ENCODE measurements around the gene TMEM54. TPM values are rescaled to one million over a fixed set of nuclear protein-coding genes. Genes with fewer than 3 reads are reported as not detected.

Gene TMEM54
- total and polyA plus RNA-seq, 9 of the 15 experiments (the other 6 are each of a cell fraction or from before 2014, with no cell fraction given) = 1.00 to 16.2 (median 8.2) TPM

- in situ Hi-C loops (cut with MboI) = no loop called here
- Histone ChIP-seq H3K4me2 (ENCODE audit: insufficient read depth, low read length) (no peak overlapping the region), H3K9me3 (replicated peaks; ENCODE audit: control insufficient read depth, insufficient read depth, low read depth, low read length) (no peaks in the 10 kb centered on the region), H3K4me1 (replicated peaks in 1 of 2; ENCODE audit: control insufficient read depth in 2 of 2, insufficient read depth in 2 of 2, low read length in 2 of 2) (peaks cover 0 to 13% of the 10 kb centered on the region in 2 experiments; a peak in 2 of 5 replicates), H2AFZ (ENCODE audit: low read depth, low read length) (no peak overlapping the region), H3K9ac (ENCODE audit: insufficient read depth in 1 of 2, low read depth in 2 of 2, low read length in 2 of 2) (no peak overlapping the region), H3K27ac (ENCODE audit: extremely low read depth, low read depth, low read length) (no peak overlapping the region), H3K27me3 (ENCODE audit: control insufficient read depth in 2 of 2, insufficient read depth in 2 of 2, low read length in 2 of 2) (peaks cover 0 to 6% of the 10 kb centered on the region in 2 experiments; a peak in 1 of 5 replicates), H3K79me2 (ENCODE audit: control insufficient read depth, insufficient read depth, low read length) (no peaks in the 10 kb centered on the region), H3K36me3 (ENCODE audit: control insufficient read depth, insufficient read depth, low read length) (peaks cover 24% of the 10 kb centered on the region; the same call in 2 of the 3 replicates), H3K9me1 (ENCODE audit: control insufficient read depth, insufficient read depth, low read length) (no peaks in the 10 kb centered on the region), H3K4me3 (no peak overlapping the region), H4K20me1 (replicated peaks; ENCODE audit: control insufficient read depth, insufficient read depth, low read length) (no peaks in the 10 kb centered on the region; the same call in 1 of the 2 replicates)
- intact Hi-C loops (cut with micrococcal nuclease) = no loop called here
- FAIRE-seq = no peak
- POLR2A ChIA-PET = interaction anchor here (1.0 to 2.3 kb wide), 3 partner anchors 8 to 13 kb away, joined by 4 to 7 read pairs (median 6); no protein-coding TSS in a partner anchor
- no TSS peak for BruUV-seq (replicated peaks)
- TF ChIP-seq ZNF444 (CRISPR knock-in tag; IDR thresholded peaks at IDR 0.05) = no peak
- TF ChIP-seq ZNF354B (CRISPR knock-in tag; IDR thresholded peaks at IDR 0.05) = no peak
- no peak for TF ChIP-seq TEAD2 (tag; IDR thresholded peaks at IDR 0.05)
- 44% methylated on average over 3 of the region's 3 CpGs for WGBS (ENCODE audit: insufficient coverage, low coverage, missing lambda C conversion rate)
- no peak for DNase-seq (ENCODE audit: extremely low read depth in 1 of 4, low spot score in 3 of 4)
- CTCF ChIA-PET (ENCODE audit: low intra/inter-chr PET ratio) = no interaction called here
- no peak for ATAC-seq
Measured at GRCh38 chr1:32865639-32866405, 35.4 kb downstream of the TMEM54 start.

DNA sequence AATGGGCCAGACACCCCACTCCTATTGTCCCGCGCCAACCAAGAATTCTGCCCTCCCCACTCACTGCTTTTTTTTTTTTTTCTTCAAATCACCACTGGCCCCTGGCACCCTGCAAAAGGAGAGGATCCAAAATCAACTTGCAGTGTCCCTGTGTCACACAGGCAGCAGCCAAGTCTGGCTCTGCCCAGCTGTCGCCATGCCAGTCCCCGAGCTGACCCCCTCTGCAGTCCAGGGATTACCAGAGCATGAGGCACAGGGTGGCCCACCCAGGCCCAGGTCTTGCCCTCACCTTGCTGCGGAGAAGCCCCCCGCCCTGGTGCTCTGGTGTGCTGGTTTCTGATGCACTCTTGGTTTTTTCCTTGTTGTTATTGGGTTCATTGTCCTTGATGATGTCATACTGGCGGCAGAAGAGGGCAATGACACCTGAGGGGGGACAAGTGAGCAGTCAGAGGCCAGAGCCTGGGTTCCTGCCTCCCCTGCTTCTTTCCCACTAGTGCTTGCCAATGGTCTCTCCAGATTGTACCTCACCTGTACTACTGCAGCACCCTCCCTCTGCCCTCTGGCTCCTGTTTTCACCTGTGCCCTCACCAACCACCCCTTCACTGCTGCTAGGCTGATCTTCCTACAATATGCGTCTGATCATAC is 36.7 kb downstream of the TMEM54 start:
- H3K4me2 ChIP-seq (ENCODE audit: insufficient read depth, low read length) = no peak overlapping the region
- BruUV-seq (replicated peaks) = no TSS peak
- H4K20me1 ChIP-seq (replicated peaks; ENCODE audit: control insufficient read depth, insufficient read depth, low read length) = no peaks in the 10 kb centered on the region
- H3K79me2 ChIP-seq (ENCODE audit: control insufficient read depth, insufficient read depth, low read length) = no peaks in the 10 kb centered on the region
- H3K36me3 ChIP-seq (ENCODE audit: control insufficient read depth, insufficient read depth, low read length) = peaks cover 31% of the 10 kb centered on the region; the same call in 2 of the 3 replicates
- H3K27ac ChIP-seq (ENCODE audit: extremely low read depth, low read depth, low read length) = no peak overlapping the region
- no peak overlapping the region for H2AFZ ChIP-seq (ENCODE audit: low read depth, low read length)
- H3K9me3 ChIP-seq (replicated peaks; ENCODE audit: control insufficient read depth, insufficient read depth, low read depth, low read length) = no peaks in the 10 kb centered on the region
- H3K9ac ChIP-seq (ENCODE audit: insufficient read depth in 1 of 2, low read depth in 2 of 2, low read length in 2 of 2) = no peak overlapping the region
- H3K4me1 ChIP-seq (replicated peaks in 1 of 2; ENCODE audit: control insufficient read depth in 2 of 2, insufficient read depth in 2 of 2, low read length in 2 of 2) = peaks cover 0 to 3% of the 10 kb centered on the region in 2 experiments; a peak in 1 of 5 replicates
- no peak for FAIRE-seq
- in situ Hi-C loops (cut with MboI) (no loop called here), intact Hi-C loops (cut with micrococcal nuclease) (no loop called here)
- no peaks in the 10 kb centered on the region for H3K9me1 ChIP-seq (ENCODE audit: control insufficient read depth, insufficient read depth, low read length)
- H3K4me3 ChIP-seq = no peak overlapping the region
- H3K27me3 ChIP-seq (ENCODE audit: control insufficient read depth in 2 of 2, insufficient read depth in 2 of 2, low read length in 2 of 2) = no peaks in the 10 kb centered on the region
- no peak for ATAC-seq
- WGBS (ENCODE audit: insufficient coverage, low coverage, missing lambda C conversion rate) = 88% methylated on average over 8 of the region's 8 CpGs
- no peak for DNase-seq (ENCODE audit: extremely low read depth in 1 of 4, low spot score in 3 of 4)
- ChIA-PET CTCF (ENCODE audit: low intra/inter-chr PET ratio) (no interaction called here), POLR2A (interaction anchor here (1.6 kb wide), 1 partner anchor 88 kb away, joined by 5 read pairs; no protein-coding TSS in a partner anchor)
- 0 out of 2 replicates have a peak, but pooled peaks have one; percentile 30 for TF ChIP-seq POLR2G (IDR thresholded peaks at IDR 0.05; ENCODE audit: low read depth, low read length)
- TF ChIP-seq, protein P1, sequence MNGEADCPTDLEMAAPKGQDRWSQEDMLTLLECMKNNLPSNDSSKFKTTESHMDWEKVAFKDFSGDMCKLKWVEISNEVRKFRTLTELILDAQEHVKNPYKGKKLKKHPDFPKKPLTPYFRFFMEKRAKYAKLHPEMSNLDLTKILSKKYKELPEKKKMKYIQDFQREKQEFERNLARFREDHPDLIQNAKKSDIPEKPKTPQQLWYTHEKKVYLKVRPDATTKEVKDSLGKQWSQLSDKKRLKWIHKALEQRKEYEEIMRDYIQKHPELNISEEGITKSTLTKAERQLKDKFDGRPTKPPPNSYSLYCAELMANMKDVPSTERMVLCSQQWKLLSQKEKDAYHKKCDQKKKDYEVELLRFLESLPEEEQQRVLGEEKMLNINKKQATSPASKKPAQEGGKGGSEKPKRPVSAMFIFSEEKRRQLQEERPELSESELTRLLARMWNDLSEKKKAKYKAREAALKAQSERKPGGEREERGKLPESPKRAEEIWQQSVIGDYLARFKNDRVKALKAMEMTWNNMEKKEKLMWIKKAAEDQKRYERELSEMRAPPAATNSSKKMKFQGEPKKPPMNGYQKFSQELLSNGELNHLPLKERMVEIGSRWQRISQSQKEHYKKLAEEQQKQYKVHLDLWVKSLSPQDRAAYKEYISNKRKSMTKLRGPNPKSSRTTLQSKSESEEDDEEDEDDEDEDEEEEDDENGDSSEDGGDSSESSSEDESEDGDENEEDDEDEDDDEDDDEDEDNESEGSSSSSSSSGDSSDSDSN (IDR thresholded peaks at IDR 0.05; ENCODE audit: borderline replicate concordance in 1 of 2, low read depth in 2 of 2, low read length in 2 of 2) = no peak
- TF ChIP-seq, protein P2, sequence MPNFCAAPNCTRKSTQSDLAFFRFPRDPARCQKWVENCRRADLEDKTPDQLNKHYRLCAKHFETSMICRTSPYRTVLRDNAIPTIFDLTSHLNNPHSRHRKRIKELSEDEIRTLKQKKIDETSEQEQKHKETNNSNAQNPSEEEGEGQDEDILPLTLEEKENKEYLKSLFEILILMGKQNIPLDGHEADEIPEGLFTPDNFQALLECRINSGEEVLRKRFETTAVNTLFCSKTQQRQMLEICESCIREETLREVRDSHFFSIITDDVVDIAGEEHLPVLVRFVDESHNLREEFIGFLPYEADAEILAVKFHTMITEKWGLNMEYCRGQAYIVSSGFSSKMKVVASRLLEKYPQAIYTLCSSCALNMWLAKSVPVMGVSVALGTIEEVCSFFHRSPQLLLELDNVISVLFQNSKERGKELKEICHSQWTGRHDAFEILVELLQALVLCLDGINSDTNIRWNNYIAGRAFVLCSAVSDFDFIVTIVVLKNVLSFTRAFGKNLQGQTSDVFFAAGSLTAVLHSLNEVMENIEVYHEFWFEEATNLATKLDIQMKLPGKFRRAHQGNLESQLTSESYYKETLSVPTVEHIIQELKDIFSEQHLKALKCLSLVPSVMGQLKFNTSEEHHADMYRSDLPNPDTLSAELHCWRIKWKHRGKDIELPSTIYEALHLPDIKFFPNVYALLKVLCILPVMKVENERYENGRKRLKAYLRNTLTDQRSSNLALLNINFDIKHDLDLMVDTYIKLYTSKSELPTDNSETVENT (CRISPR knock-in tag; IDR thresholded peaks at IDR 0.05) = no peak

Measured in K562 (cell line).